HG03521 (cell line): Measurements from ENCODE around the gene VSIG10L.

Source experiments
- ATAC-seq: cut with Tn5 transposase; IDR thresholded peaks from one replicate; pipeline ENCODE4 v1.9.1; 2021; ENCODE audit warnings: mild to moderate bottlenecking, moderate library complexity; ENCODE audit not compliant: unreplicated experiment

VSIG10L gene

DNA sequence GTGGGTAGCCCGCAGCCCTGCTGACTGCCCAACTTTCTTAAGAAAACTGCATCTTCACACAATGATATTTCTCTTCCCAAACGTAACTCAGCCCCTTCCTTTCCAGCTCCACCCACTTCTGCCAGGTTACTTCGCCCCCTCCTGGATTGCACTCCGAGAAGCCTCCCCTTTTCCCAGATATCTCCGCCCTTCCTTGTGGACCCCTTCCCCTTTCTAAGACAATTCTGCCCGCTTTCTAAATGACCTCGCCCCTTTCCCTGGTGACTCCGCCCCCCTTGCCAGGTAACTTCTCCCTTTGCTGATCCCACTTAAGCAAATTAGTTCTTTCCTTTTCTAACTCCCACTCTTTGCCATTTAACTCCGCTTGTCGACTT, 2.6 kb downstream of the VSIG10L start:
- ATAC-seq, result no peak

DNA sequence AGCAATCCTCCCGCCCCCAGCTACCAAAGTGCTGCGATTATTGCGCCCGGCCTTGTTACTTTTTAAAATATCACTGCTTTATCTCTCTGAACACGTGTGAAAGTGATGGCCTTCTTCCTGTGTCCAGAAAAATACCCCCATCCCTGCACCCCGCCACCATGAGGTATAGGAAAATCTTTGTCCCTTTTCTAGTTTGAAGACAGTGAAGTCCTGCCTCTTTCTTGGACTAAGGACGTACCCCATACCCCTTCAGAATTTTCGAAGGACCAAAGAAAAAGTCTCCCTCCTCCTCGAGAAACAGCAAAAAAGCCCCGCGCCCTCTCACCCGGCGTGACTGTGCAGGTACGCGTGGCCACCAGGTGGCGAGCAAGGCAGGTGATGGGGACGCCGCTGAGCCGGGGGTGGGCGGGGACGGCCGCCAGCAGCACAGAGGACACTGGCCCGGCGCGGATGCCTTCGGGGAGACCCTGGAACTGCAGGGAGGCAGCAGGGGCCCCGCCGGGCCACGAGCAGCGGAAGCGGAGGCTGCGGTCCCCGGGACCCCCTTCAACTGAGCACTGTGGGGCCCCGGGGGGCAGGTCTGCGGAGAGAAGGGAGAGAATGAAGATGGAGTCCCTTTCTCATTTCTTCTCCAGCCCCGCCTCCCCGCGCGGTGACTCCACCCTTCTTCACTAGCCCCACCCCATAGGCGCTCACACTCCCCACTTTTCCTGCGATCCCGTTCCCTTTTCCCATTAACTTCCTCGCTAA, 3.2 kb downstream of the VSIG10L start:
- peak; percentile 38 for ATAC-seq

DNA sequence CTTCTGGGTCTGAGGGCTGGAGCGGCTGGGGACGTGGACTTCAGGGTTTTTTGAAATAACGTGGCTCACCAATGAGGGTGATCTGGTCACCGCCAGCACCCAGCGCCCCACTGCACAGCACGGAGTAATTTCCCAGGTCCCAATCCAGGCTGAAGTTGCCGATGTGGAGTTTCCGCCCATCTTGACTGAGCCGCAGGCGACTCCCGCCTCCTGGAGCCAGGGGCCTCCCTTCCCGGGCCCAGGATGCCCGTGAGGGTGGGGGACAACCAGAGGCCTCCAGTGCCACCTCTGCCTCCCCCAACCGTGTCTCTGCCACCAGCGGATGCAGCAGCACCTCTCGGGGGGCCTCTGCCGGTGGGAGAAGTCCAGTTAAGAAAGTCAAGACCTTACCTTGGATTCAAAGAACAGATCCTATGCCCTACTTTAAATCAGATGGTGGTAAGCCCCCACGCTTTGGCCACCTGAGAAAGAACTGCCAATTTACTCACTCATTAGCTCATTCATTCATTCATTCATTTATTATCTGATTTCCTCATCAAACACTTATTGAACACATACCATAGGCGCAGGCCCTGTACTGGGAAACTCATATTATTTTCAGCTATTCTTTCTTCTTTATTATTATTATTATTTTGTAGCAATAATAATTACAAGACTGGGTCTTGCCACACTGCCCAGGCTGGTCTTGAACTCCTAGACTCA, 3.9 kb downstream of the VSIG10L start:
- no peak for ATAC-seq

DNA sequence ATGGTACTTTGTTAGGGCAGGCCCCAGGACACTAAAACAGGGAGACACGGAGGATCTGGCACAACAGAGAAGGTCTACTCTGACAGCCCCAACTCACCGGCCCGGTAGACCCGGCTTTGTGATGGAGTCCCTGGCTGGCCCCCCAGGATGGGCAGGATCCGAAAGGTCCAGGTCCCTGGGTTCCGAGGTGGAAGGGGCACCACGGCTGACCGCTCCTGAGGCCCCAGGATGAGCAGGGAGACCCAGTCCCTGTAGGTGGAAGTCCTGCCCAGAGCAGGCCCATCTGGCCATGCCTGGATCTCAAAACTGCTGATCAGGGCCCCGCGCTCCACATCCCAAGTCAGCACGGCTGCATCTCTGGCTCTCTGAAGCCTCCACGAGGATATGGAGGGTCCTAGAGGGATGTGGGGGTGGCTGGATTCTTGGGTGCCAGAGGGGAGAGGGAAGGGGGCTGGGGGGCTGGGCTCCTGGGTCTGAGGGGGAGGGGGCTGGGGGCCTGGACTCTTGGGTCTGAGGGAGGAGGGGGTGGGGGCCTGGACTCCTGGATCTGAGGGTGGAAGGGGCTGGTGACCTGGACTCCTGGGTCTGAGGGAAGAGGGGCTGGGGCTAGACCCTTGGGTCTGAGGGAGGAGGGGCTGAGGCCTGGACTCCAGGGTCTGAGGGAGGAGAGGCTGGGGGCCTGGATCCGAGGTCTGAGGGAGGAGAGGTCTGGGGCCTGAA, 4.6 kb downstream of the VSIG10L start:
- ATAC-seq, result no peak

DNA sequence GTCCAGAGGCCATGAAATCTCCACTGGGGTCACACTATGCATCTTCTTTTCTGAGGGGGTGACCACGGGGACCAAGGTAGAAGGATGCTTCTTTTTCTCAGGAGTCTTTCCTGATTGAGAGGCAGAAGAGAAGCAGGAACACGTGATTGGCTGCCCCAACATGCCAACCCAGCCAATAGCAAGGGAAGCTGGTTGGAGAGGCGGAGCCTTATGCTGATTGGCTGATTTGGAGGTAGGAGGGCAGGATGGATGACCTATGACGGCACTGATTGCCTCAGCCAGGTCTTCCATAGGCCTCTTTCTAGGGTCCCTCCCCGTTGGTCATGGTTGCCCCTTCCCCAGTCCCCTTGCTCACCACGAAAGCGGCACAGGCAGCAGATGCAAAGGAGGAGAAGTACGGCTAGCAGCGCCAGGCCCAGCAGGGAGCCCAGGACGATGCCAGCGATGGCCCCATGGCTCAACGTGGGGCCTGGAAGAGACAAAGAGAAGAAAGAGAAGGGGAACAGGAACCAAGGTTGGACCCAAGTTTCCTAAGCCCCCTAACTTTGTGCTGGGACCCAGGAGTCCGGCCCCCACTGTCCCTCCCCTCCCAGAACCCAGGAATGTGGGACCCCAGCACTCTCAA, 8.0 kb downstream of the VSIG10L start:
- ATAC-seq, result no peak

DNA sequence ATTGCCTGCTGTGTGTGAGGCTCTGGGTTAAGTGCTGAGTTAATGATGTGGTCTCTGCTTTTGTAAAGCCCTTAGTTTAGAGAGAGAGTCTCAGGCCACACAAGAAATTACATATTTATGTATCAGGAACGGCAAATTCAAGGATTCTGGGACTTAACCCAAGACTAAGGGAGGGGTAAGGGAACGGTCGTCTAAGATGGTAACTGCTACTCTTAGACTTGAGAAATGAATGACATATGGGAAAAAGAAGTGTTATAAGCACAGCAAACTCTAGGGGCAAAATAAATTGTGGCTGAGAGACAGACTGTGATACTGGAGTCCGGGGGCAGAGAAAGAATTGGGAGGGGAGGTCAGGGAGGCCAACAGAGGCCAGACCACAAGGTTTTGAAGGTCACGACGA, 10.2 kb downstream of the VSIG10L start:
- ATAC-seq, result no peak

DNA sequence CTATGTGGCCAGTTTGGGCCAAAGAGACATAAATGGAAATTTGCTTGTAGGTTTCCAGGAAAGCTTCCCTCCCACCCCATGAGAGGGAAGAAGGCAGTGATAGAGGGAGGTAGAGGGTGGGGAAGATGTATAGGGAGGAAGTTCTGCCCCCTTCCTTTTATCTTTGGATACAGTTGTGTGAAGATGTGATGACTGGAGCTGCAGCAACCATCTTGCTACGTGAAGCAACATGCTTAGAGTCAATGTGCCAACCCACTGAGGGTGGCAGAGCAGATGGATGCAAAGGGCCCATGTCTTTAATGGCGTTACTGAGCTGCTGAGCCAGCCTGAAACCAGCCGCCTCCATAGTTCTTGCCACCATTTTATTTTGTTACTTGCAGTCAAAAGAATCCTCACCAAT, 10.7 kb downstream of the VSIG10L start:
- ATAC-seq, result no peak

DNA sequence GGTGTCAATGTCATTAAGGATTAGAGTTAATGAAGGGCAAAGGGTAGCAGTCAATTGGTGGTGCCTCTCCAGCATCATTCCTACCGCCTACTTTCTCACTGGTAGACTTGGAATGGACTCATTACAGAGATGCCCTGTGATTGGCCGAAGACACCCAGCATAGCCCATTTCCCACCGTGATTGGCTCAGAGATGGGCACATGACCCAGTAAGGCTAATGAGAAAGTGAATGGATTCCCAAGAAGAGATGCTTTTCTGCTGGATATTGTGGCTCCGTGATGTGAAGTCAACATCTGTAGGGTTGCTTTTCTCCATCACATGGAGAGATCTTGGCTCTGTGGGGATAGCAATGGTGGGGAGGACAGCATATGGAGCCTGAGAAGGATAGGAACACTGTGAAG, 11.6 kb downstream of the VSIG10L start:
- ATAC-seq, result no peak

DNA sequence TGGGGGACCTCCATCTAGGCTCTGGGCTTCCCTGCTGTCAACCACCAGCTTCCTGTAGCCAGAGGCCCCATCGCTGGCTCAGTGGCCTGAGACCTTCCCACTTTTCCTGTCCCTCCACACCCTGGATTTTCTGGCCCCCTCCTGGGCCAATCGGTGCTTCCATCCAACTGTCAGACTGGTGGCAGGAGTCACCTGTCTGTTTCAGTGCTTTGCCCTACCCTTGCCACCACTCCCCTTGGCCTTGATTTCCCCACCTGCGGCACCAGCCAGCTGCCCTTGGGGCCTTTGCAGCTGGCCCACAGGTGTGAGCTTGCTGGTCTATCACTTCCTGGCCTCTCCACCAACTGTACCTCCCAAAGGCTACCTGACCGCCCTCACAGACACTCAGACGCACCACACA, 12.5 kb downstream of the VSIG10L start:
- no peak for ATAC-seq

DNA sequence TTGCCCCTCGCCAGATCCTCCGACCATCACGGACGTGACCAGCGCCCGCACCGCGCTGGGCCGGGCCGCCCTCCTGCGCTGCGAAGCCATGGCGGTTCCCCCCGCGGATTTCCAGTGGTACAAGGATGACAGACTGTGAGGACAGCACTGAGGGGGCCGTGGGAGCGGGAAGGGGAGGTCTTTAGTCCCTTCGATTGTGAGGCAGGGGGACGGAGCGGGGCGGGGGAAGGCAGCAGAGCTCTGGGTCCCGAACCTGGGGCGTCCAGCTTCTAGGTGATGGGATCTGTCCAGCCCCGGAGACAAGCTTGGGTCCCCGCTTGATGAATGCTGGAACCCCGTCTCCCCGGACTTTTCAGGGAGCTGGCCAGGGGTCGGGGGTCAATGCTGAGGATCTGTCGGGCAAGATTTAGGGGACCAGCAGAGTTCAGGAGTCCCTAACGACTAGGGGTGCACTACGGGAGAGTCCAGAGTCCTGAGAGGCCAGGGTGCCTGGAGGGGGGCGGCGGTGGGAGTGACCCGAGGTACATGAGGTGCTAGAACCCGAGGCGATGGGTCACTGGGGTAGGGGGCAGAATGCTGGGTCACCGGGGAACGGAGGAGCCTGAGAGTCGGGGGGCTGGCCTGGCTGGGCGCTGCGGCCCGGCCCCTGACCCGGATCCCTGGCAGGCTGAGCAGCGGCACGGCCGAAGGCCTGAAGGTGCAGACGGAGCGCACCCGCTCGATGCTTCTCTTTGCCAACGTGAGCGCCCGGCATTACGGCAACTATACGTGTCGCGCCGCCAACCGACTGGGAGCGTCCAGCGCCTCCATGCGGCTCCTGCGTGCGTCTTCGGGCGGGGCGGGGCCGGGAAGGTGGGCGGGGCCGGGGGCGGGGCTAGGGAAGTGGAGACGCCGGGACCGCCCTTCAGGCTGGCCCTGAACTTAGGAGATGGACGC, 14.6 kb downstream of the VSIG10L start:
- no peak for ATAC-seq

DNA sequence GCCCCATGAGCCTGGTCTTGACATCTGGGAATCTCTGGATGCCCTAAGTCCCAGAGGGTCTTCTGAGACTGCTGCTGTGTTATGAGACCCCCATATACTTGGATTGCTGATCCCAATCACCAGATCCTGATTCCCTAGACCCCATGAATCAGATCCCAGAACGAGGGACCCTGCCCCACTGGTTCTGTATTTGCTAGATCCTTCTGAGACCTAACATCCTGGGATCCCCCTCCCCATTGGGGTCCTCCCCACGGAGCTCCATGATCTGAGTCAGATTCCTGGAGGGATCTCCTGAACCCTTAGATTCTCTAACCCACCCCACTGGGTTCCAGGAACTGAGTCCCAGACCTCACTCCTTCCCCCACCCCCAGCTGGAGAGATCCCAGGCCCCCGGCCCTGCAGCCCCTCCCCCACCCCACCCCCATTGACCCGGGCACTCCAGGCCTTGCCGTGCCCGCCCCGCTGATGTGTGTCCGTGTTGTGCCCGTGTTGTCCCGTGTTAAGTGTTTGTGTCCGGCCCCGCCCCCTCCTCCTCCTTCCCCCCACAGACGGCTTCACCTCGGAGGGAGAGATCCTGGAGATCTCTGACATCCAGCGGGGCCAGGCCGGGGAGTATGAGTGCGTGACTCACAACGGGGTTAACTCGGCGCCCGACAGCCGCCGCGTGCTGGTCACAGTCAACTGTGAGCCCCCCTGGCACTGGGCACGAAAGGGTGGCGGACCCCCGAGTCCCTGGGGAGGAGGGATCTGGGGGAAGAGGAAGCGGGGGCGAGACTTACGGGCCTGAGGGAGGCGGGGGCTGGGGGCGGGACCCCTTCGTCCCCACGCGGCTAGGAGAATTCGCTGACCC, 15.5 kb downstream of the VSIG10L start:
- no peak for ATAC-seq

DNA sequence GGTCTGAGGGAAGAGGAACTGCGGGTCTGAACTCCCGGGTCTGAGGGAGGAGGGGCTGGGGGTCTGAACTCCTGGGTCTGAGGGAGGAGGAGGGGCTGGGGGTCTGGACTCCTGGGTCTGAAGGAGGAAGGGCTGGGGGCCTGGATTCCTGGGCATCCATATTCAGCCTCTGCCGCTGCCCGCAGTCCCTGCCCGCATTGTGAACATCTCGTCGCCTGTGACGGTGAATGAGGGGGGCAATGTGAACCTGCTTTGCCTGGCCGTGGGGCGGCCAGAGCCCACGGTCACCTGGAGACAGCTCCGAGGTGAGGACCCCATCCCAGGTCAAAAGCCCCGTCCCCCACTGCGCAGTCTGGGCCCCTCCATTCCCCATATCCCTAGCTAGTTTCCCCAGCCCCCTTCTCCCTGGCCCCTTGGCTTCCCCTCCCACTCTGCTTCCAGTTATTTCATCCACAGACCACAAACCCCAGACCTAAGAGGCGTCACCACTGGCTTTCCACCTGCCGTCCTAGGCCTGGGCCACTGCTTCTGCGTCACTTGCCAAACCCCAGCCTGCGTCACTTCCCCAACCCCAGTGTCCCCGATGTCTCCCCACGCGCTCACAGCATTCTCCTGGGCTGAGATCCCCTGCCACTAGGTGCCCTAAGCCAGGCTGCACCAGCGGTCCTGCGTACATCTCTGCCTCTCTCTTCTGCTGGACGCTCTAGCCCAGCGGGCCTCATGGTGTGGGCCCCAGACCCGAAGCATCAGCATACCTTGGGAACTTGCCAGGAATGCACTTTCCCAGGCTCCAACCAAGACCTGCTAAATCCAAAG, 16.6 kb downstream of the VSIG10L start:
- no peak for ATAC-seq

DNA sequence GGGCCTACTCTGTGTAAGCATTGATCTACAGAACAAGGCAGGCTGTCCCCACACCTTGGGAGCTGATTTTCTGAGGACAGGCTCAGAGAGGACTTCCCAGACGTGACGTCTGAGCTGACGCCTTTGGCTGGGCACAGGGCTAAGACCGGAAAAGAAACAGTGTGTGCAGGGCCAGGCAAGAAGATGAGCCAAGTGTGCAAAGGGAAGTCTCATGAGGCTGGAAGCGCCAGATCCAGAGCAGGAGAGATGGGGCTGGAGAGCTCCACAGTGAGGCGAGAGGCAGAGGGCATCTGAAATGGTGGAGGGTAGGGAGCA, 17.8 kb downstream of the VSIG10L start:
- ATAC-seq, result no peak

DNA sequence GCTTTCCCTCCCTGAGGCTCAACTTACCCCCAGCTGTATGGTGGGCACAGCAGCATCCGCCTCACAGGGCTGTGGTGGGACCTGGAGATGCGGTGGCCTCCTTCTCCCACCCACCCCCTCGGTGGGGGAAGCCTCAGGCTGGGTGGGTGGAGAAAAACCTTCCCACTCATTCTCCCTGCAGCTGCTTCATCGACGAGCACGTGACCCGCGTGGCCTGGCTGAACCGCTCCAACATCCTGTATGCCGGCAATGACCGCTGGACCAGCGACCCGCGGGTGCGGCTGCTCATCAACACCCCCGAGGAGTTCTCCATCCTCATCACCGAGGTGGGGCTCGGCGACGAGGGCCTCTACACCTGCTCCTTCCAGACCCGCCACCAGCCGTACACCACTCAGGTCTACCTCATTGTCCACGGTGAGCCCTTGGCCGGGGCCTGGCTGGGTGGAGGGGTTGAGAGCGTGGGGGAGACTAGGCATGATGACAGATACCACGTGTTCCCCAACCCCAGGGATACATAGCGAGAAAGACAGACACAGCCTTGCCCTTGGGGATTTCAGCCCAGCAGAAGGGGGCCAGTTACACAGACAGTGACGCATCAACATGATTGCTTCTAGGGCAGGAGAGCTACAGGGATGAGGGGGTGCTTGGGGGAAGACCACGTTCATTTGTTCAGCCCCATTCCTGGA, 18.3 kb downstream of the VSIG10L start:
- no peak for ATAC-seq

DNA sequence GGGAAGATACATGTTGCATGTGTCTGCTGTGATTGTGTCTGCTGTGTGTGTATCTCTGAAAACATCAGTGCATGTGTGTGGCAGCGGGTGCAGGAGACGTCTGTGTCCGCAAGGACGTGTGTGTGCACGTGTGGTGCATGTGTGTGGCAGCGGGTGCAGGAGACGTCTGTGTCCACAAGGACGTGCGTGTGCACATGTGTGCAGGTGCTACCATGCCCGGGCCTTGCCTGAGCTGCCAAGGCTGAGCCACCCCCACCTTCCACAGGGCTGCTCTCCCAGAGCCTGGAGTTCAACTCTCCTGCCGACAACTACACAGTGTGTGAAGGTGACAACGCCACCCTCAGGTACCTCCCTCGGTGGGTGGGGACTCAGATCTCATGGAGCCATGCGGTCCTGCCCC, 20.1 kb downstream of the VSIG10L start:
- ATAC-seq, result no peak

DNA sequence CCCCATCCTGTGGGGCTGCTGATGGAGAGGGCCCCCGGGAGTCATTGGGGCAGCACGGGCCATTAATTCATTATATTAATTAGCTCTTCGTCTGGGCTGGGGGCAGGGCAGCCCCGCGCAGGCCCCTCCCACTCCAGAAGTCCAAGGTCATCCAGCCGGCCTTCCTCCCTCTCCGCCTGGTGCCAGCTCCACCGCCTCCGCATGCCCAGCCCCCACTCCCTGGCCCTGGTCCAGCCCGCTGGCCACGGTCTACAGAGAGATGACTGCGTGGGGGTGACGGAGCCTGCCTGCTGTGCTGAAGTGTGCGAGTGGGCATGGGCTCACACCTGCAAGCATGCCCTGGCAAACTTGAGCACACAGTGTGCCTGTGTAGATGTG, 21.7 kb downstream of the VSIG10L start:
- no peak for ATAC-seq

DNA sequence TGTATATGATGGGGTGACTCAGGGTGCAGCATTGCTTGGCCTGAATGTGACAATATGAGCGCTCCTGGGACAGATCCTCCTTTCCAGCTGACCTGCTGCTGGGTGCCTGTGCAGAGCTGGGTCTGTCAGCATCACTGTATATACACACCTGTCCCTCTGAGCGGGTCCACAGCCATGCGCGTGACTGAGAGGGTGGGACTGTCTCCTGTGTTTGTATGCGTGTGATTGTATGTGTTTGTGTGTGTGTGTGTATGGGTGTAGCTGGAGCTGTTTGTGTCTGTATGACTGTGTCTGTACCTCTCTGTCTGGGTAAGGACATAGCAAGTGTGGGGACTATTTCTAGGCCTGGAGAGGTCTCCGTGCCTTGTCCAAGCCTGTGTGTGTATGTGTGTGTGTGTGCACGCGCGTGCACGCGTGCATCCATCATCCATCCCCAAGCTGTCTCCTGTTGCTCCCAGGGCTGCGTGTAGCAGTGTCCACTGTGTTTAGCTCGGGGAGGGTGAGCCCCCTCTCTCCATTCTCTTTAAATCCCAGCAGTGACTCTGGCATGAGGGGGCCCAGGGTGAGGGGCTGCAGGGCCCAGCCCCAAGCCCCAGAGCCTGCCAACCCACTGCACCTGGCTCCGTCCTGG, 22.2 kb downstream of the VSIG10L start:
- ATAC-seq, result no peak
